ENCODE results near the gene SPTLC3. TPM values are rescaled to one million over a fixed set of nuclear protein-coding genes. Genes with fewer than 3 reads are reported as not detected.

The SPTLC3 gene
- polyA plus RNA-seq, 3 donors, result 0.01 TPM; not detected in 2

DNA sequence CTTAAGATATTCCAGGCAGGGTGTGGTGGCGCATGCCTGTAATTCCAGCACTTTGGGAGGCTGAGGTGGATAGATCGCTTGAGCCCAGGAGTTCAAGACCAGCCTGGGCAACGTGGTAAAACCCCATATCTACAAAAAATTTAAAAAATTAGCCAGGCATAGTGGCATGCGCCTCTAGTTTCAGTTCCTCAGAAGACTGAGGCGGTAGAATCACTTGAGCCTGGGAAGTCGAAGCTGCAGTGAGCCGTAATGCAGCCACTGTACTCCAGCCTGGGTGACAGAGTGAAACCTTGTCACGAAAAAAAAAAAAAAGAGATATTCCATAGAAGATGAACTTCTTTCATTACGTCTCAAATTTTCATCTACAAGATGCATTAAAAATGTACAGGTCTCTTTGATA lies 165.6 kb downstream of the SPTLC3 start:
- Mint-ChIP-seq H3K4me1 (no peaks in the 10 kb centered on the region), H3K27ac (no peak overlapping the region), H3K36me3 (no peaks in the 10 kb centered on the region), H3K27me3 (ENCODE audit: low read depth in 3 of 3) (no peaks in the 10 kb centered on the region), H3K9me3 (peaks cover 0 to 9% (median 7%) of the 10 kb centered on the region in 7 donors), H3K4me3 (no peak overlapping the region)
- DNase-seq, result no peak
- no peaks in the 10 kb centered on the region for H3K4me1 ChIP-seq (ENCODE audit: control insufficient read depth in 1 of 2, insufficient read depth in 2 of 2, low read length in 2 of 2)
- H3K9ac ChIP-seq (ENCODE audit: insufficient read depth, low read length, poor library complexity, severe bottlenecking), result no peak overlapping the region
- no peak overlapping the region for H3K27ac ChIP-seq (ENCODE audit: low read depth in 1 of 2, low read length in 2 of 2)
- H3K9me3 ChIP-seq (replicated peaks in 1 of 2; ENCODE audit: control insufficient read depth in 1 of 2, insufficient read depth in 1 of 2, low read length in 2 of 2), result peaks cover 0 to 6% of the 10 kb centered on the region in 2 donors
- no peaks in the 10 kb centered on the region for H3K27me3 ChIP-seq (ENCODE audit: control insufficient read depth in 2 of 2, insufficient read depth in 2 of 2, low read length in 2 of 2)
- no peaks in the 10 kb centered on the region for H4K20me1 ChIP-seq (ENCODE audit: insufficient read depth, low read length)
- WGBS (ENCODE audit: insufficient coverage), result 87% methylated on average over 4 of the region's 9 CpGs
- intact Hi-C loops (cut with micrococcal nuclease), result no loop called here
- H3K36me3 ChIP-seq (replicated peaks in 1 of 2; ENCODE audit: control insufficient read depth in 1 of 2, insufficient read depth in 2 of 2, low read length in 2 of 2), result no peaks in the 10 kb centered on the region
- H3K4me3 ChIP-seq (replicated peaks in 1 of 3; ENCODE audit: low read depth in 2 of 3, low read length in 3 of 3), result no peak overlapping the region
- TF ChIP-seq, protein P1, sequence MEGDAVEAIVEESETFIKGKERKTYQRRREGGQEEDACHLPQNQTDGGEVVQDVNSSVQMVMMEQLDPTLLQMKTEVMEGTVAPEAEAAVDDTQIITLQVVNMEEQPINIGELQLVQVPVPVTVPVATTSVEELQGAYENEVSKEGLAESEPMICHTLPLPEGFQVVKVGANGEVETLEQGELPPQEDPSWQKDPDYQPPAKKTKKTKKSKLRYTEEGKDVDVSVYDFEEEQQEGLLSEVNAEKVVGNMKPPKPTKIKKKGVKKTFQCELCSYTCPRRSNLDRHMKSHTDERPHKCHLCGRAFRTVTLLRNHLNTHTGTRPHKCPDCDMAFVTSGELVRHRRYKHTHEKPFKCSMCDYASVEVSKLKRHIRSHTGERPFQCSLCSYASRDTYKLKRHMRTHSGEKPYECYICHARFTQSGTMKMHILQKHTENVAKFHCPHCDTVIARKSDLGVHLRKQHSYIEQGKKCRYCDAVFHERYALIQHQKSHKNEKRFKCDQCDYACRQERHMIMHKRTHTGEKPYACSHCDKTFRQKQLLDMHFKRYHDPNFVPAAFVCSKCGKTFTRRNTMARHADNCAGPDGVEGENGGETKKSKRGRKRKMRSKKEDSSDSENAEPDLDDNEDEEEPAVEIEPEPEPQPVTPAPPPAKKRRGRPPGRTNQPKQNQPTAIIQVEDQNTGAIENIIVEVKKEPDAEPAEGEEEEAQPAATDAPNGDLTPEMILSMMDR (IDR thresholded peaks at IDR 0.05), result no peak
- H3K4me2 ChIP-seq (replicated peaks; ENCODE audit: extremely low read depth, low read length, poor library complexity, severe bottlenecking), result no peak overlapping the region
- no peaks in the 10 kb centered on the region for H3K79me2 ChIP-seq (ENCODE audit: insufficient read depth, low read length)
- H2AFZ ChIP-seq (ENCODE audit: insufficient read depth, low read depth, low read length, poor library complexity, severe bottlenecking), result no peak overlapping the region

DNA sequence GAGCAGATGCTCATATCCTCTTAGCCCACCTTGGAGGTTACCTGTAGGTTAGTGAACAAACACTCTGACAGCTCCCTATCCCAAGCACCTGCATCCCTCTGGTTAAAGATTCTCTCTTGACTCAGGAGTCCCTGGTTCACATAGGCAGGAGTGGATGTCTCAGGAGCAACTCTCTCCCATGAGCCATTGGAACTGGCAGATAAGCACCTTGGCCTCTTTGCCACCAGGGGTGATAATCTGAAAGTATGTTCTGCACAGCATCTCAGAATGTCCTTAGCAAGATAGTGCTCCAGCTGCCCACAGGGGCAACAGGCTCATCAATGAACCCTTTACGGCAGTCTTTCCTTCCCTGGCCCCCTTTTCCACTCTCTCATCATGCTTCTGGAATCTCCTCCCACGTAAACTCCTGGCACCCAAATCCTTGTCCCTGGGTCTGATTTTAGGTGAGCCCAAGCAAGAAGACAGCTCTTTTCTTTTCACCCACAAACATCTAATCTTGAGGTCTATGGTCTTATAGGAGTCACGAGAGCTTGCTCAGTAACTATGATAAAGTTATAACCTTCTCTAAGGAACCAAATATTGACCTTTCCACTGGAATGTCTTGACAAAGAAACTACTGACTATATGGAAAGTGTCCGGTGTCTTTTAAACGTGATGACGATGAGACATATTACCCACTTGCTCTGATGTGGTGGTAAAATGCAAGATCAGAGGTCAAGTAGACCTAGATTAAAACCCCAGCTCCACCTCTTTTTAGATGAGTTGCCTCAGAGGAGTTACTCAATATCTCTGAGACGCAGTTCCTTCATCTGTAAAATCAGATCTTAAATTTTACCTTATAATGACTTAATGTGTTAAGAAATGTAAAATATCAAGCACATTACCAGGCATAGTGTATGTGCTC lies 172.5 kb downstream of the SPTLC3 start:
- DNase-seq, result no peak
- H2AFZ ChIP-seq (ENCODE audit: insufficient read depth, low read depth, low read length, poor library complexity, severe bottlenecking), result no peak overlapping the region
- no peaks in the 10 kb centered on the region for H3K27me3 ChIP-seq (ENCODE audit: control insufficient read depth in 2 of 2, insufficient read depth in 2 of 2, low read length in 2 of 2)
- Mint-ChIP-seq H3K9me3 (peaks cover 1 to 7% (median 2%) of the 10 kb centered on the region in 7 donors), H3K27ac (no peak overlapping the region), H3K27me3 (ENCODE audit: low read depth in 3 of 3) (no peaks in the 10 kb centered on the region), H3K4me3 (no peak overlapping the region), H3K4me1 (no peaks in the 10 kb centered on the region), H3K36me3 (no peaks in the 10 kb centered on the region)
- no peak overlapping the region for H3K27ac ChIP-seq (ENCODE audit: low read depth in 1 of 2, low read length in 2 of 2)
- 78% methylated on average over 2 of the region's 7 CpGs for WGBS (ENCODE audit: insufficient coverage)
- no peak overlapping the region for H3K4me2 ChIP-seq (replicated peaks; ENCODE audit: extremely low read depth, low read length, poor library complexity, severe bottlenecking)
- TF ChIP-seq, protein P1 (IDR thresholded peaks at IDR 0.05), result no peak
- H3K9ac ChIP-seq (ENCODE audit: insufficient read depth, low read length, poor library complexity, severe bottlenecking), result no peak overlapping the region
- no peaks in the 10 kb centered on the region for H3K9me3 ChIP-seq (replicated peaks in 1 of 2; ENCODE audit: control insufficient read depth in 1 of 2, insufficient read depth in 1 of 2, low read length in 2 of 2)
- H3K4me1 ChIP-seq (ENCODE audit: control insufficient read depth in 1 of 2, insufficient read depth in 2 of 2, low read length in 2 of 2), result no peaks in the 10 kb centered on the region
- no peak overlapping the region for H3K4me3 ChIP-seq (replicated peaks in 1 of 3; ENCODE audit: low read depth in 2 of 3, low read length in 3 of 3)
- intact Hi-C loops (cut with micrococcal nuclease), result no loop called here
- no peaks in the 10 kb centered on the region for H4K20me1 ChIP-seq (ENCODE audit: insufficient read depth, low read length)
- no peaks in the 10 kb centered on the region for H3K36me3 ChIP-seq (replicated peaks in 1 of 2; ENCODE audit: control insufficient read depth in 1 of 2, insufficient read depth in 2 of 2, low read length in 2 of 2)
- H3K79me2 ChIP-seq (ENCODE audit: insufficient read depth, low read length), result no peaks in the 10 kb centered on the region

All from CD14-positive monocyte (primary cell).